GM18519 (cell line): ENCODE data around the gene KIAA0513.

Source experiments
- ATAC-seq: cut with Tn5 transposase; IDR thresholded peaks from one replicate; pipeline ENCODE4 v1.9.1; 2021; ENCODE audit warnings: mild to moderate bottlenecking, moderate library complexity; ENCODE audit not compliant: unreplicated experiment, low FRiP score

Gene KIAA0513

GRCh38 chr16:85027349-85027957, at the start of gene KIAA0513:
Gene KIAA0513 (plus strand): TSS chr16:85027795. CDS start chr16:85067072, 39,277 bp downstream.
- ATAC-seq = peak; percentile 75

- ATAC-seq = no peak
Measured at GRCh38 chr16:84979516-84979915, 48.1 kb upstream of the KIAA0513 start.

GRCh38 chr16:84982434-84982833, 45.2 kb upstream of the KIAA0513 start:
- ATAC-seq = no peak

- no peak for ATAC-seq
Measured at GRCh38 chr16:84985079-84986065, 42.2 kb upstream of the KIAA0513 start.

GRCh38 chr16:84986102-84986501, 41.5 kb upstream of the KIAA0513 start:
- ATAC-seq = no peak

- no peak for ATAC-seq
Measured at GRCh38 chr16:84986879-84987278, 40.7 kb upstream of the KIAA0513 start.

GRCh38 chr16:84988328-84989080, 39.1 kb upstream of the KIAA0513 start:
- ATAC-seq = no peak

GRCh38 chr16:84989749-84990620, 37.6 kb upstream of the KIAA0513 start:
- ATAC-seq = no peak

GRCh38 chr16:84990782-84991181, 36.8 kb upstream of the KIAA0513 start:
- ATAC-seq = no peak

- no peak for ATAC-seq
Measured at GRCh38 chr16:84992717-84993075, 34.9 kb upstream of the KIAA0513 start.

GRCh38 chr16:84993926-84994325, 33.7 kb upstream of the KIAA0513 start:
- ATAC-seq = no peak

- ATAC-seq = no peak
Measured at GRCh38 chr16:84995663-84996062, 31.9 kb upstream of the KIAA0513 start.

- ATAC-seq = no peak
Measured at GRCh38 chr16:84996365-84996764, 31.2 kb upstream of the KIAA0513 start.

- ATAC-seq = no peak
Measured at GRCh38 chr16:84999200-84999599, 28.4 kb upstream of the KIAA0513 start.

- ATAC-seq = no peak
Measured at GRCh38 chr16:84999857-85000480, 27.6 kb upstream of the KIAA0513 start.

GRCh38 chr16:85002099-85002541, 25.5 kb upstream of the KIAA0513 start:
- no peak for ATAC-seq

- no peak for ATAC-seq
Measured at GRCh38 chr16:85002608-85003007, 25.0 kb upstream of the KIAA0513 start.

- ATAC-seq = no peak
Measured at GRCh38 chr16:85003076-85003475, 24.5 kb upstream of the KIAA0513 start.

GRCh38 chr16:85003725-85004586, 23.6 kb upstream of the KIAA0513 start:
- no peak for ATAC-seq
